MCF 10A (cell line): ENCODE measurements around the gene ACER2. TPM values are rescaled to one million over a fixed set of nuclear protein-coding genes. Genes with fewer than 3 reads are reported as not detected.

Experiments used
- BruUV-seq: library from RNA; stranded (reverse); fragments of 400-500 nt; replicated peaks from 2 replicates; lab custom pipeline; 2021; lab: Mats Ljungman, UMichigan
- CTCF ChIA-PET: fragments of 300-600 bp; sonication (Branson Sonifier 250); formaldehyde crosslinking; extraction: SDS; loops from one replicate; lab custom pipeline; 2021; ENCODE audit warnings: antibody characterized with exemption, inconsistent platforms; lab: Yijun Ruan, JAX
- POLR2A ChIA-PET: fragments of 300-600, 350-650 bp; sonication (Branson Sonifier 250); formaldehyde crosslinking; extraction: SDS; loops from one replicate; lab custom pipeline; 2020; ENCODE audit warnings: antibody characterized with exemption, inconsistent platforms; lab: Yijun Ruan, JAX
- DNase-seq: peaks from one replicate; pipeline ENCODE4 v3.0.0-alpha.2; 2018; ENCODE audit not compliant: unreplicated experiment
- H3K27ac Mint-ChIP-seq: one replicate; pipeline ENCODE4 v1.8.0; 2022; ENCODE audit warnings: mild to moderate bottlenecking, low read depth, mixed read lengths; ENCODE audit not compliant: unreplicated experiment
- H3K27me3 Mint-ChIP-seq: one replicate; pipeline ENCODE4 v1.8.0; 2022; ENCODE audit warnings: mixed read lengths; ENCODE audit not compliant: insufficient read depth, unreplicated experiment
- H3K36me3 Mint-ChIP-seq: one replicate; pipeline ENCODE4 v1.8.0; 2022; ENCODE audit warnings: mild to moderate bottlenecking, moderate library complexity, mixed read lengths; ENCODE audit not compliant: insufficient read depth, unreplicated experiment
- H3K4me1 Mint-ChIP-seq: one replicate; pipeline ENCODE4 v1.8.0; 2022; ENCODE audit warnings: mixed read lengths; ENCODE audit not compliant: insufficient read depth, unreplicated experiment
- H3K4me3 Mint-ChIP-seq: one replicate; pipeline ENCODE4 v1.8.0; 2022; ENCODE audit warnings: mild to moderate bottlenecking, moderate library complexity, mixed read lengths; ENCODE audit not compliant: unreplicated experiment
- H3K9me3 Mint-ChIP-seq: one replicate; pipeline ENCODE4 v1.8.0; 2022; ENCODE audit warnings: mixed read lengths; ENCODE audit not compliant: unreplicated experiment
- CTCF ChIP-seq: fragments of 200-600 bp; IDR thresholded peaks from one replicate; pipeline ENCODE4 v1.8.0; 2022; ENCODE audit warnings: antibody characterized with exemption, mild to moderate bottlenecking; ENCODE audit not compliant: unreplicated experiment
- intact Hi-C: fragments of 100-400 bp; cut with micrococcal nuclease; formaldehyde crosslinking; loops from 2 replicates; pipeline ENCODE4 v1.14.1; 2022
- total RNA-seq: library from RNA; stranded (reverse); gene quantifications from 2 replicates; pipeline ENCODE4 v1.2.3, GENCODE V29; 2022

The ACER2 gene
- total RNA-seq, 1 experiment from 2014 or later: 3.2 TPM

- Mint-ChIP-seq H3K4me3 (no peak overlapping the region), H3K9me3 (no peaks in the 10 kb centered on the region), H3K4me1 (peaks cover 9% of the 10 kb centered on the region), H3K27me3 (peaks cover 12% of the 10 kb centered on the region), H3K27ac (no peak overlapping the region), H3K36me3 (no peaks in the 10 kb centered on the region)
- intact Hi-C loops: no loop called here
- no TSS peak for BruUV-seq
- POLR2A ChIA-PET: no interaction called here
- CTCF ChIA-PET: interaction anchor here (0.9 to 1.6 kb wide), 4 partner anchors 9 to 1039 kb away, joined by 3 to 5 read pairs (median 4); no protein-coding TSS in a partner anchor
- no peak for TF ChIP-seq CTCF
- no peak for DNase-seq
Observed at GRCh38 chr9:19486803-19487202, 78.0 kb downstream of the ACER2 start.

GRCh38 chr9:19488721-19489120, 79.9 kb downstream of the ACER2 start:
- H3K27me3 Mint-ChIP-seq: peaks cover 12% of the 10 kb centered on the region
- intact Hi-C loops: no loop called here
- no peak overlapping the region for H3K4me3 Mint-ChIP-seq
- POLR2A ChIA-PET: interaction anchor here (0.7 kb wide), 1 partner anchor 684 kb away, joined by 4 read pairs; no protein-coding TSS in a partner anchor
- CTCF ChIA-PET: interaction anchor here (0.6 to 2.1 kb wide), 4 partner anchors 24 to 1167 kb away, joined by 3 to 14 read pairs (median 5); no protein-coding TSS in a partner anchor
- no peaks in the 10 kb centered on the region for H3K9me3 Mint-ChIP-seq
- no TSS peak for BruUV-seq
- no peaks in the 10 kb centered on the region for H3K36me3 Mint-ChIP-seq
- no peak for TF ChIP-seq CTCF
- no peak overlapping the region for H3K27ac Mint-ChIP-seq
- no peak for DNase-seq
- peaks cover 15% of the 10 kb centered on the region for H3K4me1 Mint-ChIP-seq

GRCh38 chr9:19490269-19490668, 81.5 kb downstream of the ACER2 start:
- Mint-ChIP-seq H3K27me3 (peaks cover 13% of the 10 kb centered on the region), H3K36me3 (no peaks in the 10 kb centered on the region), H3K9me3 (no peaks in the 10 kb centered on the region), H3K4me1 (peaks cover 12% of the 10 kb centered on the region), H3K27ac (no peak overlapping the region), H3K4me3 (no peak overlapping the region)
- ChIA-PET CTCF (interaction anchor here (0.6 kb wide), 1 partner anchor 583 kb away, joined by 3 read pairs; no protein-coding TSS in a partner anchor), POLR2A (no interaction called here)
- no peak for TF ChIP-seq CTCF
- DNase-seq: no peak
- no TSS peak for BruUV-seq
- intact Hi-C loops: loop anchor here (10.0 kb wide), 2 partner anchors 275 to 1135 kb away; partner anchors contain the start of gene MLLT3

- DNase-seq: no peak
- no peaks in the 10 kb centered on the region for H3K9me3 Mint-ChIP-seq
- intact Hi-C loops: loop anchor here (10.0 kb wide), 2 partner anchors 274 to 1134 kb away; partner anchors contain the start of gene MLLT3
- TF ChIP-seq CTCF: no peak
- no peaks in the 10 kb centered on the region for H3K36me3 Mint-ChIP-seq
- peaks cover 9% of the 10 kb centered on the region for H3K4me1 Mint-ChIP-seq
- H3K4me3 Mint-ChIP-seq: no peak overlapping the region
- no TSS peak for BruUV-seq
- H3K27me3 Mint-ChIP-seq: peaks cover 18% of the 10 kb centered on the region
- ChIA-PET POLR2A (no interaction called here), CTCF (interaction anchor here (0.6 to 1.5 kb wide), 5 partner anchors 26 to 883 kb away, joined by 3 to 5 read pairs (median 4); no protein-coding TSS in a partner anchor)
- H3K27ac Mint-ChIP-seq: no peak overlapping the region
Observed at GRCh38 chr9:19490828-19491227, 82.0 kb downstream of the ACER2 start.
